HG03095 (cell line): ENCODE data around the gene GLRA3.

Experiments used
- ATAC-seq: cut with Tn5 transposase; IDR thresholded peaks from one replicate; pipeline ENCODE4 v1.9.1; 2021; ENCODE audit warnings: moderate library complexity; ENCODE audit not compliant: unreplicated experiment

Gene GLRA3

DNA sequence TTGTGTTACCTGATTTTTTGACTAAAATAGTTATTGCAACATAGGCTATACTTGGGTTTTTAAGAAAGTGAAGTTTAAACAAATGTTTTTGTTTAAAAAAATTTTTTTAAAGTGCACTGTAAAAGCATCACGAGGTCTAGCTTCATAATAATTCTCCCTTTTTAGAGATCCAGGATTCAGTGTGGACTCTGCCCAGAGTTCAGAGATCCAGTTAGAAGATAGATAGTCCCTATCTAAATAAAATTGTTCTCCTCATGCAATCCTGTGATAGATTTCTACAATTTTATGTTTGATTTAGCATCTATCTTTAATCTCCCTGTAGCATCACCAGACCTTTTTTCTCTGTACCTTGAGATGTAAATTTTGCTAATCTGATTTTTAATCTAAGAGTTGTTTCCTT, 221.3 kb downstream of the GLRA3 start:
- no peak for ATAC-seq

DNA sequence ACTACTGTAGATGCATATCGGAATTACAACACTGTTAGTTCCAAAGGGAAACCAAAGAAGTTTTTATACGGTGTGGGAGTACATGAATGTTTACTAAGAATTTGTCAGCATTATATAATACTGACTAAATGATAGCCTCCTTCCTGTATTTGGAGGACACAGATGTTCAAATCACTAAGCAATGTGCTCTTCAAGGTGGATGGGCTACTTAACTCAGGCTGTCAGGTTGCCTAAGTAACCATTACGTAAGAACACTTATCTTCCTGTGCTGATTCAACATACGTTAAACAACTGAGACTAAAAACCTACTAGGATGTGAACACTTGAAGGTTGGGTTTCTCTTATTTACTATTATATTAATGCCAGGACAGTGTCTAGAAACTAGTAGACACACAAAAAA, 224.8 kb downstream of the GLRA3 start:
- ATAC-seq, result no peak

DNA sequence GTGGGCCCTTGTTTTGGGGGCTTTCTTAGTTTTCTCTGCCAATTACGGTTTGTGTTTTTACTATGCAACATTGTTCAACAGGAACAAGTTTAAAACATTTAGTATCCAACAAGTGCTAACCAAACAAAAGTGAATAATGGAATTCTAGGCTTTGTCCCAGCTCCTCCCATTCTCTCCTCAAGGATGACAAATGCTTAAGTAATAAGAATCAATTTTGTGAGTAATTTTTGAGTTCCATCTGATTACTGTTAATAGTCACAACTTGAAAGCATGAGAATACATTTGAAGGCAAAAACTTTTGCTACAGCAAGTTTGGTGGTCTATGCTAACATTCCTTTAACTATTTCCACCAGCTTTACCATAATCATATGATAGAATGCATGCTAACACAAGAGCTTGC, 228.7 kb downstream of the GLRA3 start:
- no peak for ATAC-seq

DNA sequence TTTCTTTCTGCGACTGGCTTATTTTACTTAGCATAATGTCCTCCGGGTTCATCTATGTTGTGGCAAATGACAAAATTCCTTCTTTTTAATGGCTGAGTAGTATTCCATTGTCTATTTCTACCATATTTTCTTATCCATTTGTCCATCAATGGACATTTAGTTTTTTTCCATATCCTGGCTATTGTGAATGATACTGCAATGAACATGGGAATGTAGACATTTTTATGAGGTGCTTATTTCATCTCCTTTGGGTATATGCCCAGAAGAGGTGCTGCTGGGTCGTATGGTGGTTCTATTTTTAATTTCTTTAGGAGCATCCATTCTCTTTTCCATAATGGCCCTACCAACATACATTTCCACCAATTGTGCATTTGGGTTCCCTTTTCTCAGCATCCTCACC, 230.2 kb downstream of the GLRA3 start:
- ATAC-seq, result no peak

DNA sequence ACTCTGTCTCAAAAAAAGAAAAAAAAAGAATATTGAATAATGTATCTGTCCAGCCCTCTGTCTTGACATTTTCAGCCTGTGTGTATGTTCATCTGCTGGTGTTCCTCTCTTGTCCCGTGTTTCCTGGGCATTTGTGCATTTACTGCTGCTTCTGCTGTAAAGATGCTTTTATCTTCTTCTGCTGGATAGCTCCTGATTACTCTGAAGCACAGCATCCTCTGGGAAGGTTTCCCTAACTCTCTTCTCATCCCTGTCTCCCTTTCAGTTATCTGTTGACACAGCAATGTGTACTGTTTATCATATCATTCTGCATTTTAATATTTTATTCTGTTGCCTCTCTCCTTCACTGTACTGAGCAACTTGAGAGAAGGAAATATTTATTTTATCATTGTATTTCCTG, 232.5 kb downstream of the GLRA3 start:
- ATAC-seq, result no peak

DNA sequence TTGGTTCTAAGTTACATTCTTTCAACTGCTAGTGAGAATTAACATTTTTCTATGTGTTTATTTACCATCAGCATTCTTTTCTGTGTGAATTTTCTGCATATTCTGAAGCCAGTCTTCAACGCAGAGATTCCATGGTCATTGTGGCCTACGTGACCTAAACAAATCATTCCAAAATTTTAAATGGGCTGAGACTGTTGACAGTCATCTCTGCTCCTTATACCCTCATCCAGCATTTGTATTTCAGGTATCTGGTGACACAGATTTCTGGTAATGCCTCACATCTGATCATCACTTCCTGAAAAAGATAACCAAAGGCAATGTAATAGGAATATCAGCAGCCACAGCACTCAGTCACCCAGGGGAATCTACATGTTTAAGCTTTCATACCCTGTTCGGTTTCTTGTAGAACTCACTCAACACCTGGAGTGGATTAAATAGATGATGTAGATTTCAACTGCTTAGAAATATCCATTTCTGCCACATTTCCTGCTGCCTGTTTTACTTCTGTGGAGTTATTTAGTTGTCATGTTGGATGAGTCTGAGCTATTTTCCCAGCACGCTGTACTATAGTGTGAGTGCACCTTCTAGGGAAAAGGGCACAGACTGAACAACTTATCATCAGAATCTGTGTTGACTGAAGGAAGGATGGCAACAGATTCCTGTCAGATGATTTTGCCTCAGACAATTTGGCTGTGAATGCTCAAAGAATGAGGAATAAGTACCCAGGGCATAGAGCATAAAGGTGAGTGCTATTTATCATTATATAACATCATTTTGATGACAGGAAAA, 233.7 kb downstream of the GLRA3 start:
- ATAC-seq, result no peak

DNA sequence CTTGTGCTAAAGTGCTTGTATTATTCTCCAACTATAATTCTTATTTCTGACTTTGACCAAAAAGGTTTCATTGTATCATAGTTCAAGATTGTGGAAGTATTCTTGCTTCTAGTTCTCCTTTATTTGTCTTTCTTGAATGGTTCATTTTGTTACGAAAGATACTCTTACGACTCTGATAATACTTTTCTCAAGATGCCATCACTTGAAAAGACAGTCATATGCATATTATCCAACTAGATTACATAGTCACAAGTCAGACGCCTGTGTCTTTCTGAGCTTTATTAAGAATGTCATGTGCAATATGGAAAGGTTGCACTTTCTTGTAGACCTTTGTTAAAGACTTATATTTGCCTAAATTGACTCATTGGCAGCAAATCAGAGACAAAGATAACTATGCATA, 235.3 kb downstream of the GLRA3 start:
- ATAC-seq, result no peak

DNA sequence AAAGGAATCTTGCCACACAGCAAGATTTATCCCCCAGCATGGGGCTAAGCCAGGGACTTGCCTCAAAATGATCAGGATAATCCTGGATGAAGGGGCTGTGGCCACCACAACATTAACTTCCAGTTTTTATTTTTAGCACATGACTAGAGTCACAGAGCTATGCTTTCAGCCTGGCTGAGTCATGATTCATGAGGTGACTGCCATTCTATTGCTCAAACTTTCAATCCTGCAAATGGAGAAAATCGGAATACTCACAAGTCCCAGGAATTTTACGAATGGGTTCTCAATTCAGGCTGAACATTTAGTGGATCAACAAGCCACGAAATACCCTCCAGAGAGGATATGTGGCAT, 236.1 kb downstream of the GLRA3 start:
- ATAC-seq, result no peak

DNA sequence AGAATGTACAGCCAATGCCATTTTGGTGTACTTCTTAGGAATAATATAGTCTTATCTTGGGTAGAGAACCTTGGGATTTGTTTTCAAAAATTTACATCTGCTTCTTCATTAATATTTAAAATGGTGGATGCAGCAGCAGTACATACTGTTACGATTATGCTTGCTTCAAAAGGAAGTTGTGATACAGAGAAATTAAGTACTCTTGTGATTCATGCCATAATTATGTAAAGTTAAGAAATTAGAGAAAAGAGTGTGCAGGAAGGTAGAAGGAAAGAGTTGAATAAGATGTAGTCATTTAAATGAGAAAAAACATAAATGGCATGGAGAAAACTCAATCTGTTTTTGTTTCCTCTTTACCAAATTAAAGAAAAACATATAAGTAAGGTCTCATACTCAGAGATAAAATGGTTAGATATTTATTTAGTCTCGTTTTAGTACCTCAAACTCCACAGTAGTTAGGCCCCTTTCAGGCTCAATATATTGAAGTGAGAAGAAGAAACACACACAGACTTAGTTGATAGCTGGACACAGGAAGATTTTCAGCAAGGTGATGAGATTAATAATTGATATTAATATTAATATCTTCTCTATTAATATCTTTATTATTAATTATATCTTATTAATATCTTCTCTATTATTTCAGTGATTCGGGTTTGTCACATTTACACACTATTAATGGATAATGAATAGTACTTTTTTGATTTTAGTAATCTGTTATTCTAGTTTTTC, 236.6 kb downstream of the GLRA3 start:
- ATAC-seq, result no peak

DNA sequence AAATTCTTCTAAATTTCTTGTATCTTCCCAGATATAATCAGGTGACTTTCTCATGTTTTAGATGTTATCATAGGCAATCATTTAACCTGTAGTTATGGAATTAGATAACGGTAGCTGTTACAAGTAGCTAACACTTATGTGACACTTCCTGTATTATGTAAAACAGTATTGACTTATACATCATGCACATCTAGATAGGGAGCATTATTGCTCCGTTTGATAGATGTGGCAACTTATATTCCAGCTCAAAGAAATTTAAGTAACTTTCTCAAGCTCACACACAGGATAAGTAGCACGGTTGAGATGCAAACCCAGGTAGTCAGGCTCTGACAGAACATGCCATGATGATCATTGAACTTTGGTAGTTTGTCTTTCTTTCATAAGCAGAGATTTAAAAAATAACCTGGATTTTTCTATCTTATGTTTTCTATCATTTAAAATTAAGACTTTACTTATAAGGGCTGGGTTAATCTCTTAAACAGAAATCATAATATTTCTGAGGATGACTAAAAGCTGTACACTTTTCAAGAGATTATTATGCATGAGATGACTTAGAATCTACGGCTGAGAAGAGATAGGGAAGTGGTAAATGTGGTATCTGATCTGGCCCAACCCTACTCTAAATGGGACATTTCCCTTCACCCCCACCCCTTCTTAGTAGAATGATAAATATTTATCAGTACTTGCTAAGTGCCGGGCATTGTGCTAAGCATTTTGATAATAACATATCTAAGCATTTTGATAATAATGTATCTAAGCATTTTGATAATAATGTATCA, 237.6 kb downstream of the GLRA3 start:
- no peak for ATAC-seq

DNA sequence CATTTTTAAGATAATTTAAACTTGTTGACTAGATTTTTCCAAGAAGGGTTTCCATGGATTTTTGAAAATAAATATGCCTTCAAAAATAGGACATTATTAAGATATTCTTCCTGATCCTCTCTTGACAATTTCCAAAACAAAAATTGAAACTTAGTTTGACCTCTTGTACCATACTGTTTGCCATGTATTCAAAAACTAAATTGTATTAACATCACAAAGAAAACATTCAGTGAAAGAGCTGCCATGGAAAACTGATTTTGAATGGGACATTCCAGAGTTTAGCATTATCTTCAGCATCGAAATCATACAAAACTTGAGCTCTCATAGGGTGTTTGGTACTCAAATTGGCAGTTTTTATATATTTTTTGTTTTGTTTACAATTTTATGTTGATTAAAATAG, 238.7 kb downstream of the GLRA3 start:
- no peak for ATAC-seq
